ENCODE data around the gene PDE4A.
"Not testable (repeated sequence)": the region's sequence is repeated elsewhere in the genome, so short reads cannot be mapped to it uniquely, and the experiment has no call there.

PDE4A gene

DNA sequence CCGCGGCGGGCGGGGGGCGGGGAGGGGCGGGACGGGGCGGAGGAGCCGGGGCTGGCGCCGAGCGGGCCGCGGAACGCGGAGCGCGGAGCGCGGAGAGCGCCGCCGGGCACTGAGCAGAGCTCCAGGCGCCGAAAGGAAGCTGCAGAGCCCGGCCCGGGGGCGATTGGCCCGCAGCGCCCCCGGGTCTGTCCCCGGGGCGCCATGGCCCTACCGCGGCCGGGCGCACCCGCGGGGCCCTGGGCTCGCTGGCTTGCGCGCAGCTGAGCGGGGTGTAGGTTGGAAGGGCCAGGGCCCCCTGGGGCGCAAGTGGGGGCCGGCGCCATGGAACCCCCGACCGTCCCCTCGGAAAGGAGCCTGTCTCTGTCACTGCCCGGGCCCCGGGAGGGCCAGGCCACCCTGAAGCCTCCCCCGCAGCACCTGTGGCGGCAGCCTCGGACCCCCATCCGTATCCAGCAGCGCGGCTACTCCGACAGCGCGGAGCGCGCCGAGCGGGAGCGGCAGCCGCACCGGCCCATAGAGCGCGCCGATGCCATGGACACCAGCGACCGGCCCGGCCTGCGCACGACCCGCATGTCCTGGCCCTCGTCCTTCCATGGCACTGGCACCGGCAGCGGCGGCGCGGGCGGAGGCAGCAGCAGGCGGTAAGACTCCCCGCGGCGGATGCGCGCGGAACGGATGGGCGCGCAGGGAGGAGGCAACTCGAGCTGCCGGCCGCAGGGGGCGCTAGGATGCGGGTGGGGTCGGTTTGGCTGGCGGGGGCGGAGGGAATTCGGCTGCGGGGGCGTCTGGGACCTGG, at the start of gene PDE4A:
Gene PDE4A, plus strand, starts transcription at position 95 of the 796 bp plus-strand sequence. Its CDS starts 227 bp downstream, at position 322.
- DNase-seq (ENCODE audit: low spot score): no peak

DNA sequence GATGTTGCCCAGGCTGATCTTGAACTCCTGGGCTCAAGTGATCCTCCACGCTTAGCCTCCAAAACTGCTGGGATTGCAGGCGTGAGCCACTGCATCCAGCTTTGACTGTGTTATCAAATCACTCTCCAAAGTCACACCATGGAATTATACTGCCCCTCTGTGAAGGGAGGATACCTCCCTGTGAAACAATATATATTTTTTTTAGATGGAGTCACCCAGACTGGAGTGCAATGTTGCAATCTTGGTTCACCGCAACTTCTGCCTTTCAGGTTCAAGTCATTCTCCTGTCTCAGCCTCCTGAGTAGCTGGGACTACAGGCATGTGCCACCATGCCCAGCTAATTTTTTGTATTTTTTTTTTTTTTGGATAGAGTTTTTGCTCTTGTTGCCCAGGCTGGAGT, 47.6 kb upstream of the PDE4A start:
- peak; percentile 56 for DNase-seq (ENCODE audit: low spot score)

DNA sequence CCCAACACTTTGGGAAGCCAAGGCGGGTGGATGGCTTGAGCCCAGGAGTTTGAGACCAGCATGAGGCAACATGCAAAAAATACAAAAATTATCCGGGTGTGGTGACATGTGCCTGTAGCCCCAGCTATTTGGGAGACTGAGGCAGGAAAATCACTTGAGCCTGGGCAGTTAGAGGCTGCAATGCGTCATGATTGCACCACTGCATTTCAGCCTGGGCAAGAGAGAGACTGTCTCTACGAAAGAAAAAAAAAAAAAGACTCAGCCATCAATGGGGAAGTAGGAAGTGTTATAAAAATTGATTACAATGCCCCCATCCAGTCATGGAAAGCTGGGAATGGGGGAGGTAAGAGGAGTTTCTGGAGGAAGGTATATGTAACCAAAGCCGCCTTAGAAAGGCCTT, 45.4 kb upstream of the PDE4A start:
- DNase-seq (ENCODE audit: low spot score): no peak

DNA sequence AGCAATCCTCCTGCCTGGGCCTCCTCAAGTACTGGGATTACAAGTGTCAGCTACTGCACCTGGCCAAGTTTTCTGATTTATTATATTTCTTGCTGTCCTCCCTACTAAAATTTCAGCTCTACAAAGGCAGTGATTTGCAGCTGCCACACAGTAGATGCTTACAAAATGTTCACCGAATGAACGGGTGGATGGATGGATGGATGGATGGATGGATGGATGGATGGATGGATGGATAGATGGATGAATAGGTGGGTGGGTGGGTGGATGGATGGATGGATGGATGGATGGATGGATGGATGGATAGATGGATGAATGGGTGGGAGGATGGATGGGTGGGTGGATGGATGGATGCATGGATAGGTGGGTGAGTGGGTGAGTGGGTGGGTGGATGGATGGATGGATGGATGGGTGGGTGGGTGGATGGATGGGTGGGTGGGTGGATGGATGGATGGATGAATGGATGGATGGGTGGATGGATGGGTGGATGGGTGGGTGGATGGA, 43.1 kb upstream of the PDE4A start:
- DNase-seq (ENCODE audit: low spot score): not testable (repeated sequence)

DNA sequence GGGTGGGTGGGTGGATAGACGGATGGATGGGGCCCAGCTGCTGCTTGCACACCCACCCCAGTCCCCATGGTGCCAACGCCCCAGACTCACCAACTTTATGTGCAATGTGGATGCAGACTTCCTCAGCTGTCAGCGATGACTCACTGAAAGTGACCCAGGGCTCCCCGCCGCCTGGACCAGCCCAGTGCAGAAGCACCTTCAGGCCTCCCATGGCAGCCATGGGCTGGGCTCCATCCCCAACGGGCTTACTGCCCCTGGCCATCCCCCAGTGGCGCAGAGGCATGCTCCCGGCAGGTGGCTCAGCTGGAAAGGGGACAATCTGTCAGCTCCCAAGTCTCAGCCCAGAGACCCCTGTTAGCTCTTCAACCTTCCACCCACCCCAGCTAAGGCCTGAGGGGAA, 42.2 kb upstream of the PDE4A start:
- no peak for DNase-seq (ENCODE audit: low spot score)

DNA sequence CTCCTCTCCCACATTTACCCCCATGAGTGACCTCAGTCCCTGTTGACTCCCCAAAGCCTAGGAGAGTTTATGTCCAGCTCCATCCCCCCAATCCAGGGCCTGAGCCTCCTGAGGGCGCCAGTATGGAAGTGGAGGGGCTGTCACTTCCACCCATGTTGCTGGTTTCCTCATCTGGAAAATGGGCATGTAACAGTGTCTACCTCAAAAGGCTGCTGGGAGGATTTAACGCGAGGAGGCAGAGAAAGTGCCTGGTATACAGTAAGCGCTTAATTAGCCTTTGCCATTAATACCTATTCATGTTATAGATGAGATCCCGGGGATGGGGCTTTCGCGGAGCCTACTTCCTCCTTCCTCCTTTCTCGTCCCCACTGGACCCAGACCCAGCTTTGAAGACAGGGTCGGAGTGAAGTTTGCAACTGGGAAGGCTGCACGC, 40.4 kb upstream of the PDE4A start:
- no peak for DNase-seq (ENCODE audit: low spot score)

DNA sequence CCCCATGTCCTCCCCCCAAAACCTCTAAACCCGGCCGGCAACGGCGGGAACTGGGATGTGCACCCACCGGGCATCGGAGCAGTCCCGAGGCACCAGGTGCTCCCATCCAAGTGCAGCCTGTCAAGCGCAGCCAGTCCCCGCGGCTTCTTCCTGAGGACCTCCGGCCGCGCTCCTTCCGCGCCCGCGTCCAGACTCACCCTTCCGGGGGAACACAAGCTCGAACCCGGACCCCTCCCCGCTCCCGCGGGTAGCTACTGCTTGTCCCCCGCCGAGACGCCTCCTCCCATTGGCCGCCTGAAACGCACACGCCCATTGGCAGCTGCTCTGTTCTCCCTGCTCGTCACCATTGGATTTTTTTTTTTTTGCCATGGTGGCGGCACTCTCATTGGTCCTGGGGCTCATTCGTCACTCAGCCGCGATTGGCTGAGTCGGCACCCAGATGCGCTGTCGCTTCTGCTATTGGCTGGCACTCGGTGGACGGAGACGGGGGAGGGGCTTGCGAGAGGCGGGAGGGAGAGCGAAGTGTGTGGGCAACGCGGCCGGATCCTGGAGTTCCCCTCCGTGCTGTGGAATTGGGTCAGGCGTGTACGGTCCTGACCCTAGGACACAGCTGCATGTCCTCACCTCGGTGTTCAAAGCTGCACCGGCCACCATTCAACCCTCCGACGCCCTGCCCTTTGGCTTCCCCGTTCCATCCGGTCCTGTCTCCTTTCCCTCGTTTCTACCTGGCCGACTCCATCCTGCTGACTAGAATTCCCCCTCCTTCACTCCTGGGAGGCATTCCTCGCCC, 39.8 kb upstream of the PDE4A start, which contains the start of gene TYK2:
Gene TYK2, minus strand, starts transcription at position 260 of the 790 bp plus-strand sequence. CDS start 2,166 bp downstream, outside the sequence.
- DNase-seq (ENCODE audit: low spot score): peak; percentile 98

DNA sequence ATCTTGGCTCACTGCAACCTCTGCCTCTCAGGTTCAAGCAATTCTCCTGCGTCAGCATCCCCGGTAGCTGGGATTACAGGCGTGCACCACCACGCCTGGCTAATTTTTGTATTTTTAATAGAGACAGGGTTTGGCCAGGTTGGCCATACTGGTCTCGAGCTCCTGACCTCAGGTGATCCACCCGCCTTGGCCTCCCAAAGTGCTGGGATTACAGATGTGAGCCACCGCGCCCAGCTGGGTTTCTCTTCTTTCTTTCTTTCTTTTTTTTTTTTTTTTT, 37.2 kb upstream of the PDE4A start:
- DNase-seq (ENCODE audit: low spot score): not testable (repeated sequence)

DNA sequence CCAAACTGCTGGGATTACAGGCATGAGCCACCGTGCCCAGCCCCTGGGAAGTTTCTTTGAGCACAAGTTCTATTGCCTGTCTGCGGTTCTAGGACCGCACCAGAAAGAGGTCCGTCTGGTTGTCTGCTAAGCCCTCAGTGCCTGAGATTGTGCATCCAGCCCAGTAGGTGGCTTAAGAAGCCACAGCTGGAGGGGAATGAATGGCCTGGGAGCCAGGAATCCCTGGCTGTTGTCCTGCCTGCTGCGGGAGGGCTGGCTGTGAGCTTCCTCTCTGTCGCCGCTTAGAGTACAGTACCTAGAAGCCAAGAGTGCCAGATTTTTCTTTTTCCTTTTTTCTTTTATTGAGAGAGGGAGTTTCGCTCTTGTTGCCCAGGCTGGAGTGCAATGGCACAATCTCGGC, 35.8 kb upstream of the PDE4A start:
- DNase-seq (ENCODE audit: low spot score): no peak

DNA sequence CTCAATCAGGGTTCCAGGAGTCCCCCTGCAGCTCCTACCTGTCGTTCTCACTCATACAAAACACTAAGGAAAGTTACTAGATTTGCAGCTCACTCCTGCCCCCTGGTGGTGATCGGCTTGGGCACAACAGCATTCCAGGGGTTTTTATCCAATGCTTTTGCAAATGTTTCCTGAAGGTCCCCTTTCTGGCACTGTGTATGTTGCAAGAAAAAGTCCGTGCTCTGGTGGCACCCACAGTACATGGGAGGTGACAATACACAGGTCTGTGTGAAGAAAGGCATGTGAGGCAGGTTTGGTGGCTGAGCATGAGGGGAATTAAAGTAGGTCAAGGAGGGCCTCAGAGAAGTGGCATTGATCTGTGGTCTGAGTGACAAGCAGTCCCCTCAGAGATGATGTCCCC, 31.4 kb upstream of the PDE4A start:
- peak; percentile 83 for DNase-seq (ENCODE audit: low spot score)

DNA sequence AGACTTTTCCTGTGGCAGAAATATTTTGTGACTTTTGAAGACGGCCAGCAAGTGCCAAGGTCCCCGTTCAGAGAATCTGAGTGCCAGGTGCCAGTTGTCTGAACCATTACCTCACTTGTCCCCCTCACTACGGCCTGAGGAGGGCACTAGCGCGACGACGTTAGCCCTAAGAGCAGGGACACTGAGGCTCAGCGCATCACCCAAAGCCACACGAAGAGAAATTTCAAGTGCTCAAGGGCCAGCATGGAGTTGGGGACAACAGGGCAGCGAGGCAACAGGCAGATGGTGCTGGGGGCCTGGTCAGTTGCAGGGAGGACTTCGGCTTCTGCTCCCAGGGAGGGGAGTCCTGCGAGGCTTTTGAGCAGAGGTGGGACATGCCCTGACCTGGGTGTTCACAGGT, 30.5 kb upstream of the PDE4A start:
- no peak for DNase-seq (ENCODE audit: low spot score)

DNA sequence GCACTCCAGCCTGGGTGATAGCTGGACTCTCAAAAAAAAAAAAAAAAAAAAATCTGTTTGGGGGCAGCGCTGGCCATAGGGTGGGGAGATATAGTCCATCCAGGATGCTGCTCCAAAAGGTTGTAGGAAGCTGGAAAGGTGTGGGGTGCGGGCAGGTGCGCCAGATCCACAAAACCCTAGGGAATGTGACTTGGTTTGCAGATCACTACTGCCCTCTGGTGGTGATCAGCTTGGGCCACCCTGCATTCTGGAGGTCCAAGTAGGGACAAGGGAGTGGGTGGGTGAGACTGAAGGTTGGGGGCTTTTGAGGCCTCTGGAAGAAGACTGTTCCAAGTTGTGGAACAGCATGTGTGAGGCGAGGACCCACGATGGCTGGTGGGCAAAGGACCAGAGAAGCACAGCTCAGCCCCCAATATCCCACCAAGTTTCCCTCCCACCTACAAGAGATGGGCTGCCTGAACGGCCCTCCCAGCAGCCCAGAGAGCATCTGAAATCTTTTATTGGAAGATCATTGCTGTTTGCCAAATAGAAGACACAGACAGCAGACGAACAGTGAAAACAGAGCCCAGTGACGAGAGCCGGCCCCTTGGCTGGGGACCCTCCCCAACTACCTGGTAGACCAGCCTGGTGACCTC, 29.6 kb upstream of the PDE4A start:
- peak; percentile 52 for DNase-seq (ENCODE audit: low spot score)

DNA sequence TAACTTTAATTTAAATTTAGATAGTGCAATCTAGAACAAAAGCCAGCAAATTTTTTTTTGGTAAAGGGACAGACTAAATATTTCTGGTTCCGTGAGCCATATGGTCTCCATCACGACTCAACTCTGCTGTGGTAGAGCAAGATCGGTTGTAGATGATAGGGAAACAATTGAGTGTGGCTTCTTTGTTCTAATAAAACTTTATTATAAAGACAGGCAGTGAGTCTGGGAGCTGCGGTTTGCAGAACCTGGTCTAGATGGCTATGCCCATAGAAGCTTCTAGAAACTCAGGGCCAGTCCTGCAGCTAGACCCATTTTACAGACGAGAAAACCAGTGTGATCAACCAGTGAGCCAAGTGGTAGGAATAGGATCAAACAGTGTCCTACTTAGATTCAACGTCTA, 28.2 kb upstream of the PDE4A start:
- no peak for DNase-seq (ENCODE audit: low spot score)

DNA sequence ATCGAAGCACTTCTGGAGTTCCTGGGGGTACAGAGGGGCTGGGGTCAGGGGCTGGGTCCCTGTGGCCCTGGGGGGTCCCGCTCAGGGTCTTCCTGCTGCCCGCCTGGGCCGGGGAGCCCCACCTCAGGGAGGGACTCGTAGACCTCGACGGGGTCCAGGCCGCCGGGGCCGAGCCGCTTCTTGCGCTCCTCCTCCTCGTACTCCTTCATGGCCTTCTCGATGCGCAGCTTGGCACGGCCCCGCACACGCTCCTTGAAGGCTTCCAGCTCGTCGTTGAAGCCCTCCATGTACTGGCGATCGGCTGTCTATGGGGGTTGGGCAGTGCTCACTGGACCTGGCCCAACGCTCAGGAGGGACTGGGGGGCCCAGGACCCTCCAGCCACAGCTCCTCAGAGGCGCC, 27.2 kb upstream of the PDE4A start:
- DNase-seq (ENCODE audit: low spot score): no peak

DNA sequence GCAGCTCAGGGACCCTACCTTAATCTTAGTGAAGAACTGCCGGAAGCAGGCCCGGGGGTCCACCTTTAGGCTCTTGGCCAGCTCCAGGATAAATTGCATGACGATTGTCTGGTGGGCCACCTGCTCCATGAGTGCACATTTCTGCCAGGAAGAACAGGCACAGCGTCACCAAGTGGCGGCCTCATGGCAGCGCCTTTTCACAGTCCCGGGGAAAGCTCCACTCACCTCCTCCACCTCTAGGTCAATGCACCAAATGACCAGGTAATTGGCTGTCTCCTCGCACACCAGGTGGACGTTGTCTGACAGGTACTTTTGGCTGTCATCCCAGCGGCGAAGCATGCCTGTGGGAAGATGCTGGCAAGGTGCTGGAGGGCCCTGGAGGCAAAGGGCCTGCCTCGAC, 25.3 kb upstream of the PDE4A start:
- no peak for DNase-seq (ENCODE audit: low spot score)

DNA sequence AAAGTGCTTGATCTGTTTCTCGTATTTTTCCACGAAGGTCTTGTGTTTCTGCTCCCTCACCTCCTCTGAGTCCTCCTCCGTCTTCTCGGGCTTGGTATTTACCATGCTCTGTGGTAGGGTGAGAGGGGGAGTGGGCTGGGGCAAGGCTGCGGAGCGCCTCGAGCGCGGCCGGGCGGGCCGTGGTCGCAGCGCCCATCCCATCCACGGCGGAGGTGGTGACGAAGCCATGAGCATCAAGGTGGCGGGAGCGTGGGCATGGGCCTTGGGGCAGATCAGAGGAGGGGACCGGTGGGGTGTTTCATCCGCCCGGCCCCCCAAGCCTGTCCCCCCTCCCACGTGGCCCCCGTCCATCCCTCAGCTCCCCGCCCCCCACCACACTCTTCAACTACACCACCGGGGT, 24.9 kb upstream of the PDE4A start:
- no peak for DNase-seq (ENCODE audit: low spot score)

DNA sequence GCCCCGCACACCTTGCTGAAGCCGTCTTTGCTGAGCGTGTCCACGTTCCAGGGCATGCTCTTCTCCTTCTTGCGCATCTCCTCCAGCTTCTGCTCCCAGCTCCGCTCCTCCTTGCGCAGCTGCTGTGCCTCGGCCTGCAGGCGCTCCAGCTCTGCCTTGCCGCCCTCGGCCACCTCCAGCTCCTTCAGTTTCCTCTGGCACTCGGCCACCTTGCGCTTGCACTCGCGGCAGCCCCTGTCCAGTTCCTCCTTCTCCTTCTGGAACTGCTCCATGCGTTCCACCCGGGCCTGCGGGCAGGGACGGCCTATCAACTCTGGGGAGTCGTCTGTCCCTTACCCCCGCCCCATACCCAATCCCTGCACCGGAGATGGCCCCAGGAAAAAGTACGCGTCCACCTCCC, 24.4 kb upstream of the PDE4A start:
- DNase-seq (ENCODE audit: low spot score): no peak

DNA sequence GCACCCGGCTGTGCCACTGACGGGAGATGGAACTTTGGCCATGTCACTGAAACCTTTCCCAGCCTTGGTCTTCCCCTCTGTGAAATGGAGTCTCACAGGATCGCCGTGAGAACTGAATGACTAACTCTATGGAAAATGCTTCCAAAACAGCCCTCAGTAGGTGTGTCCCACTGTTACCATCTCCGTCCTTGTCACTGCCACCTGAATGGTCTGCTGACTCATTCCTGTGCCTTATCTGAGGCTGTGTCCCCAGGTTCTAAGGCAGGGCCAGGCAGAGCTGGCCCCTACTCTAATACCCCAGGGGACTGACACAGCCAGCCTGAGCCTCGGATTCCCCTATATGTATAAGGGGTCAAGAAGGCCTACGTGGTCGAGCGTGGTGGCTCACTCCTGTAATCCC, 21.5 kb upstream of the PDE4A start:
- no peak for DNase-seq (ENCODE audit: low spot score)

DNA sequence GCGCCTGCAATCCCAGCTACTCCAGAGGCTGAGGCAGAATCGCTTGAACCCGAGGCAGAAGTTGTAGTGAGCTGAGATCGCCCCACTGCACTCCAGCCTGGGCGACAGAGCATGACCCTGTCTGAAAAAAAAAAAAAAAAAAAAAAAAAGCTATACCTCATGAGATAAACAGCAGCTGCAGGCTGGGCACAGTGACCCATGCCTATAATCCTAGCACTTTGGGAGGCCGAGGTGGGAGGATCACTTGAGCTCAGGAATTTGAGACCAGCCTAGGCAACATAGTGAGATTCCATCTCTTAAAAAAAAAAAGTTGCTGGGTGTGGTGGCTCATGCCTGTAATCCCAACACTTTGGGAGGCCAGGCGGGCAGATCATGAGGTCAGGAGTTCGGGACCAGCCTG, 21.0 kb upstream of the PDE4A start:
- DNase-seq (ENCODE audit: low spot score): not testable (repeated sequence)

DNA sequence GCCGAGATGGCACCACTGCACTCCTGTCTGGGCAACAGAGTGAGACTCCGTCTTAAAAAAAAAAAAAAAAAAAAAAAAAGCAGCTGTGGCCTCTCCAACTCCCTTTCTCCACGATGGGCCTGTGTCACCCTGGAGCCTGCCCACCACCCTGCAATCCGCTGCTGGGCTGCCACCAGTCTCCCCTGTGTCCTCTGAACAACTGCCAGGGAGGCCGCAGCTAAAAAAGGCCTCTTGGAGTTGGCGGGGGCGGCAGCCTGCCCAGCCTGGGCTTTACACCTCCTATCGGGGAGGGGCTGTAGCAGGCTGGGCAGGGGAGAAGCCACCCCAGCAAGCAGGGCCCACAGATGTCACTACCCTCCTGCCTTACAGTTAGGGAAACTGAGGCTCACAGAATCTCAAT, 20.5 kb upstream of the PDE4A start:
- DNase-seq (ENCODE audit: low spot score): no peak

DNA sequence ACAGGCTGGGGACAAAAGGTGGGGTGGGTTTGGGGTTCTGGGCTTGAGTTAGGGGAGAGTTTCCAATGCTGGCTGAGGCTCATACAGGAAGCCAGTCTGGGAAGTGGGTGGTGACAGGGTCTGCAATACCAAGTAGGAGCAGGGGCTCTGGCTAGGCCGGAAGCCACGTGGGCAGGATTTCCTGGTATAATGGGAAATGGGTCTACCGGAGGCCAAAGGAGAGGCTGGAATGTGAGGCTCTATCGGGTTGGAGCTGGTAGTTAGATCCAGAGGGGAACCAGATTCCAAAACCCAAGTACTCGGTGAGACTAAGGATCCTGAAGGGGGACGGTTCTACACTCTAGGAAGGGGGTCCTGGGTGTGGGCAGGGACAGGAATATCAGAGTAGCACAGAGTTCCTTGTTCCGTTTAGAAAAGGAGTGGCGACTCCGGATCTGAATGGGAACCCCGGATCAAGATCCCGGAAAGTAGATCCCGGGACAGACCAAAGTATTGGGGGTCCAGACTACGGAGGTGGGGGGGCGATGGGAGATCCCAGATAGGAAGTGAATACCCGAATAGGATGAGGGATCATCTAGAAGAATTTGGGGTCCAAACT, 17.8 kb upstream of the PDE4A start:
- DNase-seq (ENCODE audit: low spot score): no peak

Data from pons (tissue), 1 donor.